HG03460 (cell line): ENCODE results near the gene NTF4.

Experiments
- ATAC-seq: cut with Tn5 transposase; IDR thresholded peaks from one replicate; pipeline ENCODE4 v1.9.1; 2021; ENCODE audit not compliant: unreplicated experiment

Gene NTF4, protein sequence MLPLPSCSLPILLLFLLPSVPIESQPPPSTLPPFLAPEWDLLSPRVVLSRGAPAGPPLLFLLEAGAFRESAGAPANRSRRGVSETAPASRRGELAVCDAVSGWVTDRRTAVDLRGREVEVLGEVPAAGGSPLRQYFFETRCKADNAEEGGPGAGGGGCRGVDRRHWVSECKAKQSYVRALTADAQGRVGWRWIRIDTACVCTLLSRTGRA

GRCh38 chr19:49064768-49065611 lies at the start of gene NTF4:
Gene NTF4 (minus strand): TSS chr19:49064818. CDS start chr19:49061997, 2,821 bp downstream.
- no peak for ATAC-seq

GRCh38 chr19:49113762-49114629 lies 49.4 kb upstream of the NTF4 start, which contains the start of gene LIN7B:
Gene LIN7B (plus strand): TSS chr19:49114370. CDS start chr19:49114405, 35 bp downstream.
- peak; percentile 51 for ATAC-seq

DNA sequence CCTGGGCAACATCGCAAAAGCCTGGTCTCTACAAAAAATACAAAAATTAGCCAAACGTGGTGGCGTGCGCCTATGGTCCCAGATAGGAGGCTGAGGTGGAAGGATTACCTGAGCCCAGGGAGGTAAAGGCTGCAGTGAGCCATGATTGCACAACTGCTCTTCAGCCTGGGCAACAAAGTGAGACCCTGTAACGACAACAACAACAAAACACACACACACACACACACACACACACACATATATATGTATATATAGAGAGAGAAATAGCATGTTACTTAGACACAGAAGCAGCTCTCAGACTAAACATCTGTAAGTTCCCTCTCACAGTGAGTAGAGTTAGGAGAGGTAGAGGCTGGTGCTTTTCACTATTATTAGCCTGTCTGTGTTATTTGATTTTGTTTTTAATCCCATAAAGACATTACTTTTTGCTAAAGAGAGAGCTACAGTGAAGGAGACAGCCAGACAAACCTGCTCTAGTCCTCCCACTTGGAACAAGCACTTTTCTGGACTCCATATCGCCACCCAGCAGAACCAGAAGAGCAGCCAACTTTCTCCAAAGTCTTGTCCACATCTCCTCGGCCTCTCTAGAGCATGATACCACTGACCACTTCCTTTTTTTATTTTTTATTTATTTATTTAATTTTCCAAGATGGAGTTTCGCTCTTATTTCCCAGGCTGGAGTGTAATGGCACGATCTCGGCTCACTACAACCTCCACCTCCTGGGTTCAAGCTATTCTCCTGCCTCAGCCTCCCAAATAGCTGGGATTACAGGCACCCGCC lies 46.8 kb upstream of the NTF4 start:
- no peak for ATAC-seq

- ATAC-seq, result no peak
These were observed 45.9 kb upstream of the NTF4 start for GRCh38 chr19:49110567-49110966.

- no peak for ATAC-seq
These were observed 45.1 kb upstream of the NTF4 start for GRCh38 chr19:49109569-49110233.

DNA sequence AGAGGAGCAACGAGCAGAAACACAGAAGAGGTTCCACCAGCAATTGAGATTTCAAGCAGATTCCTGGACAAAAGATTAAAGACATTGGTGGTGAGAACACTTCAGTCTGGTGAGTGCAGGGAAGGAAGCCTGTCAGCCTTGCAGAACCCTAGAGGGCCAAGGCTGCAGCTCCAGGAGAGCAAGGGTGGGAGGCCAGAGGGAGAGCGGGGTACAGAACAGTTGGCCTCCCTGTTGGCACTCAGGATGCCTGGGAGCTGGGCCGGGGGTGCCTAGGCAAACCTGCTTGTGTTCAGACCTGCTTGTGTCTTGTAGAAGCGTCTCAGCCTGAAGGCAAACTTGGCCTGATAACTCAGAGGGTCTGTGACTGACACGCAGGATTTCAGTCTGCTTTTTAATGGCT lies 44.4 kb upstream of the NTF4 start:
- ATAC-seq, result no peak

DNA sequence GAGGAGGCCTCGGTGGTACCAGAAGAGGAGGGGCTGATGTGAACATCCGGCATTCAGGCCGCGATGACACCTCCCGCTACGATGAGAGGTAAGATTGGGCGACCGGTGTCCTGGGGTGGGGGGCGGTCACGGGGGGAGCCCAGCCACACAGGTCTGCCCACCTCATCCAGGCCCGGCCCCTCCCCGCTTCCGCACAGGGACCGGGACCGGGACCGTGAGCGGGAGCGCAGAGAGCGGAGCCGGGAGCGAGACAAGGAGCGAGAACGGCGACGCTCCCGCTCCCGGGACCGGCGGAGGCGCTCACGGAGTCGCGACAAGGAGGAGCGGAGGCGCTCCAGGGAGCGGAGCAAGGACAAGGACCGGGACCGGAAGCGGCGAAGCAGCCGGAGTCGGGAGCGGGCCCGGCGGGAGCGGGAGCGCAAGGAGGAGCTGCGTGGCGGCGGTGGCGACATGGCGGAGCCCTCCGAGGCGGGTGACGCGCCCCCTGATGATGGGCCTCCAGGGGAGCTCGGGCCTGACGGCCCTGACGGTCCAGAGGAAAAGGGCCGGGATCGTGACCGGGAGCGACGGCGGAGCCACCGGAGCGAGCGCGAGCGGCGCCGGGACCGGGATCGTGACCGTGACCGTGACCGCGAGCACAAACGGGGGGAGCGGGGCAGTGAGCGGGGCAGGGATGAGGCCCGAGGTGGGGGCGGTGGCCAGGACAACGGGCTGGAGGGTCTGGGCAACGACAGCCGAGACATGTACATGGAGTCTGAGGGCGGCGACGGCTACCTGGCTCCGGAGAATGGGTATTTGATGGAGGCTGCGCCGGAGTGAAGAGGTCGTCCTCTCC lies 43.2 kb upstream of the NTF4 start:
- no peak for ATAC-seq

DNA sequence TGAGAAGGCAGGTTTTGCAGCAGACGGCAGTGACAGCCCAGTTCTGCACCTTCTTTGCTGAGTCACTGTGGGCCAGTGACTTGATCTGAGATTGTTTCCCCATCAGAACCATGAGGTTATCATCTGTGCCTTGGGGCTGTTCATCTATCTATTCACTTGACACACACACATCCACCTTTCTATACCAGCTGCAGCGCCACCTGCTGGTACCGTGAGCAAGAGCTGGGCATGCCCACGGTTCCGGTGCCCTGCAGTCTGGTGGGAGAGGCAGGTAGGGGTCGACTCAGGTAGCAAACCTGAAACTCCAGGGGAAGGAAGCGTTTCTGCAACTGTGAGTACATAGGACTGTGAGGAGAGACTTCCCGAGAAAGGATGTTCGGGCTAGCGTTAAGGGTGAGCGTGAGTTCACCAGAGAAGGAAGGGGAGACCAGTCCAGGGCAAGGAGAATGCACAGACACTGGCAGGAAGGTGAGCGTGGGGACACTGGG lies 42.1 kb upstream of the NTF4 start:
- ATAC-seq, result no peak

GRCh38 chr19:49104229-49104864 lies 39.7 kb upstream of the NTF4 start:
- ATAC-seq, result no peak

- ATAC-seq, result no peak
These were observed 38.9 kb upstream of the NTF4 start for GRCh38 chr19:49103331-49104085.

GRCh38 chr19:49102303-49102702 lies 37.7 kb upstream of the NTF4 start:
- no peak for ATAC-seq

- ATAC-seq, result no peak
These were observed 36.5 kb upstream of the NTF4 start for GRCh38 chr19:49101160-49101559.

DNA sequence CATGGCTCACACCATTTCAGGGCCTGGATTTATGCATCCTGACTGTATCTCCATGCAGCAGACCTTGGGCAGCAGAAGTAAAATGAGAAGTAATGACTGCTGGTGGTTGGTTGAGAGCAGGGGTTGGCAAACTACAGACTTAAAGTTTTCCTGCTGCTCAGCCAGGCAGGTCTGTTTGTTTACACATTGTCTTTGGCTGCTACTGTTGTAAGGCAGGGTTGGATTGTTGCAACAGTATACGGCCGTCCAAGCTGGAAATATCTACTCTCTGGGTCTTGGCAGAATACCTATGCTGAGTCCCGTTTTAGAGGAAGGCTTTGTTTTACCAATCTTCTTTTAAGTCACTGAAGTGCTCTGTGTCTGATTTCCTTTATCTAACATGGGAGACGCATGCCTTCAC lies 34.2 kb upstream of the NTF4 start:
- no peak for ATAC-seq

DNA sequence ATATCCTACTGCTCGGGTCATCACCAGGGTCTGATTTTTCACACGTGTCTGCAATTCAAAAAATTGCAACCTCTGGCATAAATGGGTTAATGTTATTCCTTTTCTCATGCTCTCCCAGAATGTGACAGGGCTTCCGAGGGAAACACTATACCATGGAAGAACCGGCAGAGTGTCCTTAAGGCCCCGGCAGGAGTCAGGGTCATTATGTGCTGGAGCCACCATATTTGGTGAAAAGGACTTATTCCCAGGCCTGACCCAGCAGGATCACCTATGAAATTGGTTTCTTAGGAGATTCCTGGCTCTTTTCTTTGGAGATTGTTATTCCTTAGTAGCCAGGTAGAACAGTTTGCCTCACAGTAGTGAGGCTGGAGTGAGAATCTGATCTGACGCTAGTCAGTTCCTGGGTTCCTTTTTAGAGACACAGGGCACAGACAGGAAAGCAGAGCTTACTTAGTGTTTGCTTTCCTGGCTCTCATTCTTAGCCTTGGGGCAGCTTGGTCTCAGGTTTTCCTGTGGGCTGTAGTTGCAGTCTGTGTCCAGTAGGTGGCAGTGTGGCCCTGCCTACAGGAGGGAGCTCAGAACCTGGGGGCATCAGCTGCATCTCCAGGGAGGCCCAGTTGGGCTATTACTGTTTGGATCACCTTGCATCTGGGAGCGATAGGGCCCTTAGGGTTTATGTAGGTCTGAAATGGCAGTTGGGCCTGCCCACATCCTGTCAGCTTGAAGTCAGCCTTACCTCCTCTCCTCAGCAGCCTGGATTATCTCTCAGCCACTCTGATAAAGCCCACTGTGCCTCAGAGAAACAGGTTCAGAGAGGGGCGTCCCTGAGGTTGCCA lies 33.1 kb upstream of the NTF4 start:
- no peak for ATAC-seq

DNA sequence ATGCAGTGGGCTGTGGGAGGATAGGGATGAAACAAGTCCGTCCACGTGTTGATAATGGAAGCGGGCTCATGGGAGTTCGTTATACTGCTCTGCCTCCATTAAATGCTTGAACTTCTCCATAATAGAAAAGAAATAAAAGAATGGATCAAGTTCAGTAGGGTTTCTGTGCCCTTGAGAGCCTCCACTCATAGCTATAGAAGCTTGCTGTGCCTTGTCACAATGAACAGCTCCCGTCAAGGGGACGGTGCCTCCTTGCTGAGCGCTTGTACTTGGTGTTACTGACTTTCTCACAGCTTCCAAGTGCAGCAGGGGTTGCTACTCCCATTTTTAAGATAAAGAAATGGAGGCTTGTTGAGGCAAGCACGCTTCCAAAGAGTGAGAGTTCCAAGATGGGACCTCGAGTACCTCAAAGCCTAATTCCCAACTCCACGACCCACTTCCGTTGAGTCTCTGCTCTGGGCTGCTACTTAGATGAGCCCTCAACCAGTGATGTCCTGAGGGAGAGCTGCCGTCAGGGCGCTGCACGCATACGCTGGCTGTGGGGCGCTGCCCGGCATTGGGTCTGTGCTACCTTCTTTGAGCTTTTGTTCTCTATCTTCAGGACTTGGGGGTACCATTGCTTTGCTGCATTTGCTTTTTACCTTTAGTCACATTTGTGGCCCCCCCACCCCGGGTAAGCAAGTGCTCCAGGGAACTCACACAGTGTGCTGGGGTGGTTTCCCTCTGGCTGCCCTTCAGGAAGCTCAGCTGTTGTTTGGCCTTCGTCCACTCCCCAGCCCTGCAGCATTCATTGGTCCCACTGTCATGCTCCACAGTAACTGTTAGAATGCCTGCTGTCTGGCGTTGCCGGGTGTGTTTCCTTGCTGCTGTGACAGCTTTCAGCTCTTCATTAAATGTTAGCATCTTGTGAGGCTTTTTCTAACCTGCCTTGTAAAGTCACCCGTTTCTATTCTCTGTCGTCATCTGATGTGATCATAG lies 30.2 kb upstream of the NTF4 start:
- ATAC-seq, result no peak

DNA sequence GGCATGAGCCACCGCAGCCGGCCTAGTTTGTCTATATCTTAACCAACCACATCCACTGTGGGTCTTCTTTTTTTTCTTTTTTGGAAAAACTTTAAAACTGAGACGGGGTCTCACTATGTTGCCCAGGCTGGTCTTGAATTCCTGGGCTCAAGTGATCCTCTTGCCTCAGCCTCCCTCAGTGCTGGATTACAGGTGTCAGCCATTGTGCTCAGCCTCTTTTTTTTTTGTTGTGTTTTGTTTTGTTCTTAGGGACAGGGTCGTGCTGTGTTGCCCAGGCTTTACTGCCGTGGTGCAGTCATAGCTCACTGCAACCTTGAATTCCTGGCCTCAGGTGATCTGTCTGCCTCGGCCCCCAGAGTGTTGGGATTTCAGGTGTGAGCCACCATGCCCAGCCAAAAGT lies 28.1 kb upstream of the NTF4 start:
- no peak for ATAC-seq
